Eye (tissue), 1 donor: ENCODE data around the gene PCDHB16.

Experiments used
- DNase-seq: peaks from one replicate; pipeline ENCODE4 v3.0.0-alpha.2; 2015

The PCDHB16 gene

DNA sequence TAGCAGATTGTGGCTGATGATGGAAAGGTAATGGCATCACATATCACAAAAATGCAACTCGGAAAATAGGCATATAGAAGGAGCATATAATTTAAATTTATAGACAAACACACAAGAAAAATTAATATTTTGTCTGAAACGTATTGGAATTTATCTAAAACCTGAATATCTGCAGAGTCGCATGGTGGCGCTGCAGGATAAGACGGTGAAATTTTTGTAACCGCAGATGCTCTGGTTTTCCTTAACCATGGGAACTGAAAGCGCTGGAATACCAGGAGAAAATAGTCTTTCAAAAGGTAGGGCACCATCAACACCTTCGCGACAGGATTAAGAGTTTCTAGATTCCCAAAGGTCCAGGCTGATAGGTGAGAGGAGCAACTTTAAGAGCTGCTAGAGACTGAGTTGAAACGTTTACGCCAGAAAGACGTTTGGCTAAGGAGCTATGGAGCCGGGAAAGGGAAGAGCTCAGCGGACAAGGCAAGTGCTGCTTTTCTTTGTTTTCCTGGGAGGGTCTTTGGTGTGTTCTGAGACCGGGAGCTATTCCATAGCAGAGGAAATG lies 52.0 kb downstream of the PCDHB16 start:
- DNase-seq: peak; percentile 37
